ENCODE data around the gene PCDHA2.

GRCh38 chr5:140833993-140834392, 39.3 kb downstream of the PCDHA2 start, which contains the start of gene PCDHA7:
- no peak for TF ChIP-seq CTCF (IDR thresholded peaks at IDR 0.05)
- no peak for TF ChIP-seq POLR2A (IDR thresholded peaks at IDR 0.05)

All from Peyer's patch (tissue), 4 donors.